NCI-H748 (cell line): ENCODE results near the gene CAMSAP3.

Source experiments
- DNase-seq: peaks from one replicate; lab custom pipeline; 2025; ENCODE audit not compliant: unreplicated experiment; lab: John Stamatoyannopoulos, UW

Gene CAMSAP3

DNA sequence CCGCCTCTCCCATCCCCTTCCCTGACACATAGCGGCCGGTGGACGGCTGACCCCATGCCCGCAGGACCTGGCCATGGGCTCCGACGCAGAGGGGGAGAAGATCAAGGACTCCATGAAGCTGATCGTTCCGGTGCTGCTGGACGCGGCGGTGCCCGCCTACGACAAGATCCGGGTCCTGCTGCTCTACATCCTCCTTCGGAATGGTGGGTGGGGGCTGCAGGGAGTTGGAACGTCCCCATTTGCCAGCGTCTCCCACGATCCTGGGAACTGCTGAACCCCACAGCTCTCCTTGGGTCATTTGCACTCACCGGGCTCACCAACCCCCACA, 48.9 kb downstream of the CAMSAP3 start:
- DNase-seq, result no peak

DNA sequence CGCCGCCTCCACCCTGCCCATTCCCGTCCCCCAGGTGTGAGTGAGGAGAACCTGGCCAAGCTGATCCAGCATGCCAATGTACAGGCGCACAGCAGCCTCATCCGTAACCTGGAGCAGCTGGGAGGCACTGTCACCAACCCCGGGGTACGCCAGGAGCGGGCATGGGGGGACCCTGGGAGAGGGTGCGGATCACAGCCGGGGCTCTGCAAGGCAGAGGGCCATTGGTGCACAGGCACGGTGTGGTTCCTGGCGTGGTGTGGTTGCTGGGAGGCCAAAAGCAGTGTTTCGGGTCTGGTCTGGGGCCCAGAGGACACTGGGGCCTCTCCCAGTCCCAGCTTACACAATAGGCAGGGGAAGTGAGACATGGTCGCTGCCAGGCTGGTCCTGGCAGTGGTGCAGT, 49.5 kb downstream of the CAMSAP3 start:
- DNase-seq, result no peak

DNA sequence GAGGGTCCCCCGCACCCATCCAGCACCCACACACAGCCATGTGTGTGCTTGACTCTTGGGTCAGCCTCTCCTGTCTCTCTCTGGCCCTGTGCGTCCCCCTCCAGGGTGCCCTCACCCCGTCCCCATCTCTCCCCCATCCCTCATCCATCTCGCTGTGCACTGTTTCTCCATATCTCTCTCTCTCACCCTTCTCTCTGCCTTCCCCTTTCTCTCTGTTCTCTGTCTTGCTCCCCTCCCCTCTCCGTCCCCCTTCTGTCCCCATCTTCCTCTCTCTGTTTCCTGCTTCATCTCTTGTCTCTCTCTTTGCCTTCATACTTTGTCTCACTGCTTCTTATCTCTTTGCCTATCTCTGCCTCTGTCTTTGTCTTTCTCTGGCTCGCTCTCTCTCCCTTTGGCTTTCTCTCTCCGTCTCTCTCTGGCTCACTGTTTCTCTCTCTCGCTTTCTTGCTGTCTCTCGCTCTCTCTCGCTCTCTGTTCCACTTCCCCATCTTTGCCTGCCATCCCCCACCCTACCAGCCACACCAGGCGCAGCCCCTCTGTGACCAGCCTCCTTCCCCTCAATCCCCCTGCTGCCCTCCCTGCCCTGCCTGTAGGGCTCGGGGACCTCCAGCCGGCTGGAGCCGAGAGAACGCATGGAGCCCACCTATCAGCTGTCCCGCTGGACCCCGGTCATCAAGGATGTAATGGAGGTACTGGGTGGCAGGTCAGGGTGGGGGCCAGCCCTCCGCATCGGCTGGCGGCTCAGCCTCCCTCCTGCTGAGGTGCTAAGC, 50.2 kb downstream of the CAMSAP3 start:
- no peak for DNase-seq

DNA sequence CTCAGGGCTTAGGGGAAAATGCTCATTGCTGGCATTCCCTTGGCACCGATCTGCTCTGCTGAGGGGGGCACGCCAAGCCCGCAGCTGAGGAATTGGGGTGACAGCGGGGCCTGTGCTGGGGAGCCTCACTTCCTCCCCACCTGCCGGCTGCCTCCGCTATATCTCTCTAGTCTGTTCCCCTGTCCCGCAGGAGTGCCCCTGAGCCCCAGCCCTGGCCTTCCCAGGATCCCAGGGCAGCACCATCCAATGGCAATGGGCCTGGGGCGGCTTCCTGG, 50.7 kb downstream of the CAMSAP3 start:
- no peak for DNase-seq

DNA sequence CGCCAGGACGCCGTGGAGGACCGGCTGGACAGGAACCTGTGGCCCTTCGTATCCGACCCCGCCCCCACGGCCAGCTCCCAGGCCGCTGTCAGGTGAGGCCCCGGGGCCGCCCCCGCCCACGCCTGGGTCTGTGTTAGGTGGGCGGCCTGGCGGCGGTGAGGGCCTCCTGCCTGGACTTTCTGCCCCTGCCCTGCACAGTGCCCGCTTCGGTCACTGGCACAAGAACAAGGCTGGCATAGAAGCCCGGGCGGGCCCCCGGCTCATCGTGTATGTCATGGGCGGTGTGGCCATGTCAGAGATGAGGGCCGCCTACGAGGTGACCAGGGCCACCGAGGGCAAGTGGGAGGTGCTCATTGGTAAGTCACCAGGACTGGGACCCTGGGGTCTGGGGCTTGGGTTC, 51.5 kb downstream of the CAMSAP3 start:
- DNase-seq, result no peak

DNA sequence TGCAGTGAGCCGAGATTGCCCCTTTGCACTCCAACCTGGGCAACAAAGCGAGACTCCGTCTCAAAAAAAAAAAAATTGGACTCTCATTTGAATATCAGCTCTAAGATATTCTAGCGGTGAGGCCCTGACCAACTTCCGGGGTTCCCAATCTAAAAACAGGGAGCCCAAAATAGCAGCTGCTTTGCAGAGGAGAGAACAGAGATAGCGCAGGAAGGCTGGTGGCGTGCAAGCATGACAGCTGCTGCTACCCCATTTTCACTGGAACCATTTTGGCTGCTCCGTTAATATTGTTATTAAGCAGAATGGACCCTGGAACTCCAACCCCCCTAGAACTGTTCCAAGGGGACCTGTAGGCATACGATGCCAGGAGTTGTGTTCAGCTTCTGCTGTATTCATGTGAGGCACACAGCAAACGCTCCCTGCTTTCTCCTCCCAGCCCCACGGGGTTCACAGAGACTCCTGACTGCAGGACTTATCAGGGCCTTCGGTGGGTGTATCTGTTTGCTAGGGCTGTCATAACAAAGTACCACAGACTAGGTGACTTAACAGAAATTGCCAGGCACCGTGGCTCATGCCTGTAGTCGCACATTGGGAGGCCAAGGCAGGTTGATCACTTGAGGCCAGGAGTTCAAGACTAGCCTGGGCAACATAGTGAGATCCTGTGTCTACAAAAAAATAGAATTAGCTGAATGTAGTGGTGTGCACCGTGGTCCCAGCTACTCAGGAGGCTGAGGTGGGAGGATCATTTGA, 52.8 kb downstream of the CAMSAP3 start:
- no peak for DNase-seq

DNA sequence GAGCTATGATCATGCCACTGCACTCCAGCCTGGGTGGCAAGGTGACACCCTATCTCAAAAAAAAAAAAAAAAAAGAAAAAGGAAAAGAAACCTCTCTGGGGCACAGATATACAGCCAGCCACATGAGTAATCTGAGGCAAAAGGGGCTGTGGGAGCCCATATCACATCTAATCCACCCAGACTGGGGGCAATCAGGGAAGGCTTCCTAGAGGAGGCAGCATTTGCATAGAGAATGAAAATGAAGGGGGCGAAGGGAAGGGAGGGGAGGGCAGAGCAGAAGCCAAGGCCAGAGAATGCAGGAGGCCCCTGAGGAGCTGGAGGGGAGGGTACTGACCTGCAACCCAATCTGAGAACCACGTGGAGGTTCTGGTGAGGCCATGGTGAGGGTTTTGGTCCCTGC, 54.5 kb downstream of the CAMSAP3 start:
- no peak for DNase-seq

DNA sequence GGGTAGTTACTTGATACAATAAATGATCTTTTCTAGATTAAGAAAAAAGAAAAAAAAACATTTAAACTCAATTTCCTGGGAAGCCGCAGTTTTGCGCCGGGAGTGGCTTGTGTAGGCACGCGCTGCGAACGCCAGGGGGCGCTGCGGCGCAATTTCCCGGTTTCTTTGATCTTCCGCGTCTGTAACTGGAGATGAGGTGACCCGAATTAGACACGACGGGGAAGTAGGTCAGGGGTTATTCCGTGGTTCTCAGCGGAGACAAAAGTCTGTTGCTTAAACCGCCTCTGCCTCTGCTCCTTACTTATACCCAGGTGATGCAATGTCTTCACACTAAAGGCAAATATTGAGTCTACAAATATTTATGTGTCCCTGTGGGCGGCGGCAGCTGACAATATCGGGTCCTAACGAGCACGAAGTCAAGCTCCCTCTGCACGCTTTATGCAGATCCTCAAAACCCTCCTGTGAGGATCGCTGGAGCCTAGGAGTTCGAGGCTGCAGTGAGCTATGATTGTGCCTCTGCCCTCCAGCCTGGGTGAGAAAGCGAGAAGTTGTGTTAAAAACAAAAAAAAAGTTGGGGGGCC, 56.5 kb downstream of the CAMSAP3 start:
- DNase-seq, result peak; percentile 70

DNA sequence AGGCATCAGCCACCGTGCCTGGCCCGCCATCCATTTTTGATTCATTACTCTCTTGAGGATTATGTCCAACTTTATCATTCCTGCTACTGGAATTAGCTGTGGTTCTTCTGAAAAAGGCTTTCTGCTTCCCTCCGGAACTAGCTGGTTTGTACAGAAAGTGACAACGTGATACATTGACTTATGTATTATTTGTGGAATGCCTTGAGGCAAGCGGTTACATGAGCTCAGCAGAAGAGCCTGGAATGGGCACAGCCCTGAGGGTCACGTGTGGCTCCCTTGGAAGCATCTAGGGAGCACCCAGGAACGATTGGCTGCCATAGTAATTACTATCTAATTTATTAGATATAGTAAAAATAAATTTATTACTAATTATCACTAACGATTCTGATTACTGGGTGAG, 58.7 kb downstream of the CAMSAP3 start:
- DNase-seq, result no peak

DNA sequence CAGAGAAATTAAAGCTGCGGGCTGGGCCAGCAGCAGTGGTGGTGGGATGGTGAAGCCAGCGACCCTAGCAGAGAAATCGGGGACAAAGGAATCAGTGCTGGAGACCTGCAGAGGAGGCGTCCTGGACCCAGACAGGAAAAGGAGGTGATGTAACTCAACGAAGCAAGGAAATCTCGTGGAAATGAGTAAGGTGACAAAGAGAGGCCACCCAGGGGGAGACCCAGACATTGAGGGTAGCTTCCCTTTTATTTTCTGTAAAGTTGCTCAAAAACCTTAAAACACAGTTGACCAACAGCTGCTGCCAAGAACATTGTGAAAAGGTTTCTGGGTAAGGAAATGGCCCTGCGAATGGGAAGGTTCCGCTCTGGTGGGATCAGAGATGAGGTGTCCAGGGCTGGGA, 59.9 kb downstream of the CAMSAP3 start:
- DNase-seq, result no peak

DNA sequence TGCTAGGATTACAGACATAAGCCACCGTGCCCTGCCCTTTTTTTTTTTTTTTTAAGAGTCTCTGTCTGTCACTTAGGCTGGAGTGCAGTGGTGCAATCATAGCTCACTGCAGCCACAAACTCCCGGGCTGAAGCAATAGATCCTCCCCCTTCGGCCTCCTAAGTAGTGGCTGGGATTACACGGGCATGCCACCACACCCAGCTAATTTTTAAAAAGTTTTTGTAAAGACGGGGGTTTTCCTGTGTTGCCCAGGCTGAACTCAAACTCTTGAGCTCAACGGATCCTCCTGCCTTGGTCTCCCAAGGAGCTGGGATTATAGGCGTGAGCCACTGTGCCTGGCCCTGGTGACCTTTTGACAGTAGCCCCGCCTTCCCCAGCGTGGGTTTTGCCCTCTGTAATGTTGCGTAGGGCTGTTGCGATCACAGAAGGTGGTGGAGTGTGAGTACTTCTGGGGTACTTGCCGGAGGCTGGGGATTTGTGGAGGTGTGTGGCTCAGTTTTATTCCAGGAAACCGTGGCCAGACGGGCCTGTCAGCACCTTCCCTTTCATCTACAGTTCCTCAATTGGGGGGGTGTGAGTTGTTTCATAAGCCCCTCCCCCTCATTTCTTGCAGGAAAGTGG, 61.6 kb downstream of the CAMSAP3 start:
- DNase-seq, result no peak

DNA sequence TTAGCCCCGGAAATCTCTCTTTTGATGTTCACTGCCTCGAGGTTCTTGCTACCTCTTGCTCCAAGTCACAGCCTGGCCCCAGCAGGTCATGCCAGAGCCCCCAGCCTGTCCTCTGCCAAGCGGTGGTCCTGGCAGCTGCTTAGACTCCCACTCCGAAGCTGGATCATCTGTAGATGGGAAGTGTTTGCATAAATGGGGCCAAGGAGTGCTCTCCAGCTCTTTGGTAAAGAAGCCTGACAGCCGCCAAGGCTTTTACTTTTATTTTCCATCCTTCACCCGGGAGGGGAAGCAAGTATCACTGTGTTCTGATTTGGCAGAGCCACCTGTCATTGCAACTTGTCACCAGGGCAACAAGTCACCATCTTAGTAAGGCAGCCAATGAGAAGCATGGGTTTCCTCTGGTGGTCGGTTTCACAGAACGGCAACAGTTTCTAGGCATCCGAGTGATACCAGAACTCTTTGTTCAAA, 62.6 kb downstream of the CAMSAP3 start:
- peak; percentile 34 for DNase-seq

DNA sequence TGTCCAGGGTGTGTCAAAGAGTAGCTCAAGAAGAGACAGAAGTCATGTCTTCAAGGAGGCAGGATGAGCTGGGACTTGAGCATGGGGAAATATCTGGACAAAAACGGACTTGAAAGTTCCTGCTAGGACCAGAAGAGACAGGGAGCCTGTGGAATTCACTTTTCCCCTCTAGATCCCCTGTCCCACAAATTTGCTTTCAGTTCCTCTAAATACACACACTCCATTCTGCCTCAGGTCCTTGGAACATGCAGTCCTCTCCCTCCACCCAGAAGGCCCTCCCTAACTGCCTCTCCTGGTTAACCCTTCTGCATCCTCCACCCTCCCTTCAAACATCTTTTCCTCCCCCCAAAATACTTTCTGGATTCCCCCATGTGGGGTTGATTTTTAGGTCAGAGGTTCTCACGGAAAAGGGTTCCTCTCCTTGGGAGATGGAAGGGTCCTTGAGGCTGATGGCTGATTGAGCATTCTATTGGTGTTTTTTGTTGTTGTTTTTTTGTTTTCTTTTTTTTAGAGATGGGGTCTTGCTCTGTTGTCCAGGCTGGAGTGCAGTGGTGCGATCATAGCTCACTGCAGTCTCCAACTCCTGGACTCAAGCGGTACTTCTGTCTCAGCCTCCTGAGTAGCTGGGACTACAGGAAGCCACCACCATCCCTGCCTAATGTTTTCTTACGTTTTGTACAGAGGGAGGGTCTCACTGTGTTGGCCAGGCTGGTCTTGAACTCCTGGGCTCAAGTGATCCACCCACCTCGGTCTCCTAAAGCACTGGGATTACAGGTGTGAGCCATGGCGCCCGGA, 66.3 kb downstream of the CAMSAP3 start:
- DNase-seq, result no peak

DNA sequence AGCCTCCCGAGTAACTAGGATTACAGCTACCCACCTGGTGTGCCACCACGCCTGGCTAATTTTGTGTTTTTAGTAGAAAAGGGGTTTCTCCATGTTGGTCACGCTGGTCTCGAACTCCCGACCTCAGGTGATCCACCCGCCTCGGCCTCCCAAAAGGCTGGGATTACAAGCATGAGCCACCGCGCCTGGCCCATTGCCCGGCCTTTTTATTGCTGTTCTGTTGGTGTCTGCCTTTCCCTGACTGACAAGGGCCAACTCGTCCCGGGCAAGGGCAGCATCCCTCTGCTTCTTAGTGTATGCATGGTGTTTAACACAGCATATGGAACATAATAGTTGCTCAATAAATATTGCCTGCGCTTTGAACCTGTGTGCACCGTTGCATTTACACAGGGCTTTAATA, 67.0 kb downstream of the CAMSAP3 start:
- DNase-seq, result no peak

DNA sequence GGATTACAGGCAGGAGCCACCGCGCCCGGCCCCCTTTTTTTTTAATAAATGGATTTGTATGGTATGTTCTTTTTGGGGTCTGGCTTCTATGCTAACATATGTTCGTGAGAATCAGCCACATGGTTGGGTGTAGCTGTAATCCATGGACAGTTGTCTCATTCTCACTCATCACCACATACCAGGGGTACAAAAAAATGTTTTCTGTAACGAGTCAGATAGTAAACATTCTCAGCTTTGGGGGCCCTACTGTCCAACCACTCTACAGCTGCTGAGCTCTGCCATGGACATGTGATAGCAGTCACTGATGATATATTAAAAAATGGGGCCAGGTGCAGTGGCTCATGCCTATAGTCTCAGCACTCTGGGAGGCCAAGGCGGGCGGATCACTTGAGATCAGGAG, 68.0 kb downstream of the CAMSAP3 start:
- DNase-seq, result no peak

DNA sequence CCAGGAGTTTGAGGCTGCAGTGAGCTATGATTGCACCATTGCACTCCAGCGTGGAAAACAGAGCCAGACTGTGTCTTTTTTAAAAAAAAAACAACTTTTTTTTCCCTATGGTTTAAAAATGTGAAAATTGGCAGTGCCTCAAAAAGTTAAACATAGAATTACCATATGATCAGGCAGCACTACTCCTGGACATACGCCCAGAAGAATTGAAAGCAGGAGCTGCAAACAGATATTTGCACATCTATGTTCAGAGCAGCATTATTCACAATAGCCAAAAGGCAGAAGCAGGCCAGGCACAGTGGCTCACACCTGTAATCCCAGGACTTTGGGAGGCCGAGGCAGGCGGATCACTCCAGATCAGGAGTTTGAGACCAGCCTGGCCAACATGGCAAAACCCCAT, 69.4 kb downstream of the CAMSAP3 start:
- no peak for DNase-seq
